ENCODE results near the gene PLET1.

DNA sequence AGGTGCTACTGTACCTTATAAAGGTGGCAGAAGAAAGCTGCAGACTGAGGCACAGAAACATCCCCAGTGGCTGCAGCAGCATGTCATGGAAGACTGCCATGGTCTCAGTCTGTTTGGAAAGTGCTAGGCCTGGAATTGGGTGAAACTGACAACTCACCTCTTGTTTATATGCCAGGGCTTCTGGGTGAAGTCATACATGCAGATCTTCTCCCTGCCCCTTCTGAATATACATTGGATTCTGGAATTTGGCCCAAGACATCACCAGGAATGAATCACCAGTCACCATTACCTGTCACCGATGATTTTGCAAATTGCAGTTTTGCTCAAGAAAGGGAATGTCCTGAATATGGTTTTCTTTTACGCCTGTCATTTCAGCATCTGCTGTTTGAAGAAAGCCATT, at the start of gene PLET1:
- TF ChIP-seq, protein P1, sequence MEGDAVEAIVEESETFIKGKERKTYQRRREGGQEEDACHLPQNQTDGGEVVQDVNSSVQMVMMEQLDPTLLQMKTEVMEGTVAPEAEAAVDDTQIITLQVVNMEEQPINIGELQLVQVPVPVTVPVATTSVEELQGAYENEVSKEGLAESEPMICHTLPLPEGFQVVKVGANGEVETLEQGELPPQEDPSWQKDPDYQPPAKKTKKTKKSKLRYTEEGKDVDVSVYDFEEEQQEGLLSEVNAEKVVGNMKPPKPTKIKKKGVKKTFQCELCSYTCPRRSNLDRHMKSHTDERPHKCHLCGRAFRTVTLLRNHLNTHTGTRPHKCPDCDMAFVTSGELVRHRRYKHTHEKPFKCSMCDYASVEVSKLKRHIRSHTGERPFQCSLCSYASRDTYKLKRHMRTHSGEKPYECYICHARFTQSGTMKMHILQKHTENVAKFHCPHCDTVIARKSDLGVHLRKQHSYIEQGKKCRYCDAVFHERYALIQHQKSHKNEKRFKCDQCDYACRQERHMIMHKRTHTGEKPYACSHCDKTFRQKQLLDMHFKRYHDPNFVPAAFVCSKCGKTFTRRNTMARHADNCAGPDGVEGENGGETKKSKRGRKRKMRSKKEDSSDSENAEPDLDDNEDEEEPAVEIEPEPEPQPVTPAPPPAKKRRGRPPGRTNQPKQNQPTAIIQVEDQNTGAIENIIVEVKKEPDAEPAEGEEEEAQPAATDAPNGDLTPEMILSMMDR (tag by site-specific recombination; IDR thresholded peaks at IDR 0.05): no peak
- TF ChIP-seq ZNF791 (tag by site-specific recombination; IDR thresholded peaks at IDR 0.05): no peak
- TF ChIP-seq ZNF146 (tag by site-specific recombination; IDR thresholded peaks at IDR 0.05): no peak
- TF ChIP-seq ZNF529 (tag by site-specific recombination; IDR thresholded peaks at IDR 0.05; ENCODE audit: insufficient replicate concordance): no peak
- TF ChIP-seq ZNF274 (IDR thresholded peaks at IDR 0.05; ENCODE audit: low read length): no peak
- no peak for TF ChIP-seq ZNF274 (tag by site-specific recombination; IDR thresholded peaks at IDR 0.05; ENCODE audit: borderline replicate concordance)
- TF ChIP-seq, protein P2, sequence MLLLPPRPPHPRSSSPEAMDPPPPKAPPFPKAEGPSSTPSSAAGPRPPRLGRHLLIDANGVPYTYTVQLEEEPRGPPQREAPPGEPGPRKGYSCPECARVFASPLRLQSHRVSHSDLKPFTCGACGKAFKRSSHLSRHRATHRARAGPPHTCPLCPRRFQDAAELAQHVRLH (tag by site-specific recombination; IDR thresholded peaks at IDR 0.05): no peak
- no peak for TF ChIP-seq BCL11A (tag by site-specific recombination; IDR thresholded peaks at IDR 0.05; ENCODE audit: low read depth)
- TF ChIP-seq ZNF747 (tag by site-specific recombination; IDR thresholded peaks at IDR 0.05): no peak
- TF ChIP-seq, protein P3, sequence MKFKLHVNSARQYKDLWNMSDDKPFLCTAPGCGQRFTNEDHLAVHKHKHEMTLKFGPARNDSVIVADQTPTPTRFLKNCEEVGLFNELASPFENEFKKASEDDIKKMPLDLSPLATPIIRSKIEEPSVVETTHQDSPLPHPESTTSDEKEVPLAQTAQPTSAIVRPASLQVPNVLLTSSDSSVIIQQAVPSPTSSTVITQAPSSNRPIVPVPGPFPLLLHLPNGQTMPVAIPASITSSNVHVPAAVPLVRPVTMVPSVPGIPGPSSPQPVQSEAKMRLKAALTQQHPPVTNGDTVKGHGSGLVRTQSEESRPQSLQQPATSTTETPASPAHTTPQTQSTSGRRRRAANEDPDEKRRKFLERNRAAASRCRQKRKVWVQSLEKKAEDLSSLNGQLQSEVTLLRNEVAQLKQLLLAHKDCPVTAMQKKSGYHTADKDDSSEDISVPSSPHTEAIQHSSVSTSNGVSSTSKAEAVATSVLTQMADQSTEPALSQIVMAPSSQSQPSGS (tag by site-specific recombination; IDR thresholded peaks at IDR 0.05; ENCODE audit: low read depth): no peak
- no peak for TF ChIP-seq ZNF623 (tag by site-specific recombination; IDR thresholded peaks at IDR 0.05)

All from HEK293 (cell line).